Stimulated activated CD4-positive, alpha-beta T cell treated with anti-CD3 and anti-CD28 coated beads, Interleukin-1b, Interleukin-23, amount 100 ng/mL, for 1 hour (primary cell): ENCODE data around the gene ARG2.
"Not testable (repeated sequence)": the region's sequence is repeated elsewhere in the genome, so short reads cannot be mapped to it uniquely, and the experiment has no call there.

ENCODE experiments used
- DNase-seq, 2 donors: peaks; one replicate each; pipeline ENCODE4 v3.0.0-alpha.2; 2020; ENCODE audit warnings: low read depth in 2 of 2

The ARG2 gene

GRCh38 chr14:67586369-67586768 lies 33.4 kb upstream of the ARG2 start:
- DNase-seq: no peak

GRCh38 chr14:67589204-67589770 lies 30.4 kb upstream of the ARG2 start:
- DNase-seq: no peak

- not testable (repeated sequence) for DNase-seq
These were observed 26.1 kb upstream of the ARG2 start for GRCh38 chr14:67593650-67594049.

GRCh38 chr14:67595392-67595791 lies 24.3 kb upstream of the ARG2 start:
- no peak for DNase-seq

DNA sequence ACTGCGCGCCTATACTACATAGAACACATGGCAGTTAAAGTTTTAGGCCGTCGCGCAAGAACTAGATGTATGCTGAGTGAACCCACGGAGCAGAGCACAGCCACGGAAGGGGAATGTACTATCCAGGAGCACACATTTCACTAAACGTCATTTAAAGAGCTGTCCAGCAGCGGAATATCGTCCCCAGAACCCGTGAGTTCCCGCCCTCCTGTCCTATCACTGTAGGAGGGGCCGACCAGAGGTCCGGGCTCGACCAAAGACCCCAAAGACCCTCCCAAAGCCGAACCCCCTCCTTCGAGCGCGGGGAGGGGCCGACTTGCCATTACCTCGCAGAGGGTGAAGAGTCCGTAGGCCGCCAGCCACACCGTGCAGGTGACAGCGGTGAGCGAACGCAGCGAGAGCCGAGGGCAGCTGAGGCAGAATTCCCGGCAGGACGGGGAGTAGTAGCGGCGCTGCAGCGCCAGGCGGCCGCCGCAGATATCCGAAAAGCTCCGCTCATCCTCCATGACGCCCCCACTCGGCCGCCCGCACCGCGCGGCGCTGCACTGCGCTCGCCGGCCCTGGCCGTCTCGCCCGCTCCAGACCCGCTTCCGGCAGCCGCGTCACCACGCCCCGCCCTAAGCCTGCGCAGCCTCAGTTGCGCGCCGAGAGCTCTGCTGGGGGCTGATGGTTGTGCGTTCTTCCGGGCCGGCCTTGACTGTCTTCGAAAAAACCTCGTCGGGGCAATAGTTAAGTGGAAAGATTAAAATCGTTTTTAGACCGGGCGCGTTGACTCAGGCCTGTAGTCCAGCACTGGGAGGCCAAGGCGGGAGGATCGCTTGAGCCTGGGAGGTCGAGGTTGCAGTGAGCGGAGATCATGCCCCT lies 19.8 kb upstream of the ARG2 start, which contains the start of gene PIGH:
PIGH (minus strand) TSS at position 571 of the 864 bp plus-strand sequence; CDS start at position 506, 65 bp downstream.
- peak; percentile 84 to 92 for DNase-seq

DNA sequence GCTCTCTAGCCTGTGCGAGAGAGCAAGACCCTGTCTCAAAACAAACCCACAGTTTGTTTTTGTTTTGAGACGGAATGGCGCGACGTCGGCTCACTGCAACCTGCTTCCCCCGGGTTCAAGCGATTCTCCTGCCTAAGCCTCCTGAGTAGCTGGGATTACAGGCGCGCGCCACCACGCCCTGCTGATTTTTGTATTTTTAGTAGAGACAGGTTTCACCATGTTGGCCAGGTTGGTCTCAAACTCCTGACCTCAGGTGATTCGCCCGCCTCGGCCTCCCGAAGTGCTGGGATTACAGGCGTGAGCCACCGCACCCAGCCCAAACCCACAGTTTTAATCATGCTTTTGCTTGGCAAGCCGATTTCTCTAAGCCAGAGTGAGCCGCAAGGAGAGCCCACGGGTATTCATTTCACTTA lies 19.2 kb upstream of the ARG2 start:
- DNase-seq: not testable (repeated sequence)

DNA sequence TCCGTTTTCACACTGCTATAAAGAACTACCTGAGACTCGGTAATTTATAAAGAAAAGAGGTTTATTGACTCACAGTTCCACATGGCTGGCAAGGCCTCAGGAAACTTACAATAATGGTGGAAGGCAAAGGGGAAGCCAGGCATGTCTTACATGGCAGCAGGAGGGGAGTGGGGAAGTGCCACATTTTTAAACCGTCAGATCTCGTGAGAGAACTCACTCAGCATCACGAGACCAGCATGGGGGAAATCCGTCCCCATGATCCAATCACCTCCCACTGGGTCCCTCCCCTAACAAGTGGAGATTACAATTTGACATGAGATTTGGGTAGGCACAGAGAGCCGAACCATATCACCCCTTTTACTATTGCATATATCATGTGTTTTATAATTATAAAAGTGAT lies 17.6 kb upstream of the ARG2 start:
- no peak for DNase-seq

GRCh38 chr14:67602995-67603545 lies 16.6 kb upstream of the ARG2 start:
- DNase-seq: no peak

GRCh38 chr14:67607646-67608045 lies 12.1 kb upstream of the ARG2 start:
- no peak for DNase-seq

GRCh38 chr14:67609642-67610310 lies 9.9 kb upstream of the ARG2 start:
- DNase-seq: no peak

- no peak for DNase-seq
These were observed 9.2 kb upstream of the ARG2 start for GRCh38 chr14:67610491-67610890.

GRCh38 chr14:67618617-67619063 lies 1.1 kb upstream of the ARG2 start:
- no peak for DNase-seq

- no peak for DNase-seq
These were observed 581 bp downstream of the ARG2 start for GRCh38 chr14:67620217-67620785.

- DNase-seq: no peak
These were observed 3.0 kb downstream of the ARG2 start for GRCh38 chr14:67622675-67623074.

DNA sequence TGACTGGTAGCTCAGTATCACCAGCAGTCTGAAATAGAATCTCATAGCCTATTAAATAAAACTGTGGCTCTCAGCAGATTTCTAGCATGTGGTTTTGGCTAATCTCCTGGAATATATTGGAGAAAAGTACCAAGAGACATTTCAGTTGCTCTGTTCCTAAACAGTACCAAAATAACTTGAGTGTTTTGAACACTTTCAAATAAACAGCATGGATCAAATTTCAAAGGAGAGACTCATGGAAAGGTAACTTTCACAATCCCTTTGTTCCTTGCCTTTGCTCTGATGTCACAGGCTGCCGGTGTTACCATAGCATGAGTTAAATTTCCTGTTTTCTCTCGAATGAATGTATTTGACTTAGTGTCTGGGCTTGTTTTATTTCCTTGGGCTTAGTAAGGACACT lies 3.4 kb downstream of the ARG2 start:
- DNase-seq: no peak

DNA sequence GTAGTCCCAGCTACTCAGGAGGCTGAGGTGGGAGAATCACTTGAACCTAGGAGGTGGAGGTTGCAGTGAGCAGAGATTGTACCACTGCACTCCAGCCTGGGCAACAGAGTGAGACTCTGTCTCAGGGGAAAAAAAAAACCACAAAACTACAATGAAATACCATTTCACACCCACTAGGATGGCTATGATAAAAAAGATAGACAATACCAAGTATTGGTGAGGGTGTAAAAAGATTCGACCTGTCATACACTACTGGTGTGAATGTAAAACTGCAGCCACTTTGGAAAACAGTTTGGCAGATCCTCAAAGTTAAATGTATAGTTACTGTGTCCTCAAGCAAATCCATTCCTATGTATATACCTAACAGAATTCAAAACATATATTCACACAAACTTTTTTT lies 6.4 kb downstream of the ARG2 start:
- not testable (repeated sequence) for DNase-seq

GRCh38 chr14:67627519-67627918 lies 7.8 kb downstream of the ARG2 start:
- DNase-seq: no peak

GRCh38 chr14:67630186-67630585 lies 10.5 kb downstream of the ARG2 start:
- DNase-seq: no peak

GRCh38 chr14:67630938-67631337 lies 11.2 kb downstream of the ARG2 start:
- no peak for DNase-seq

GRCh38 chr14:67633451-67634147 lies 13.9 kb downstream of the ARG2 start:
- DNase-seq: no peak

DNA sequence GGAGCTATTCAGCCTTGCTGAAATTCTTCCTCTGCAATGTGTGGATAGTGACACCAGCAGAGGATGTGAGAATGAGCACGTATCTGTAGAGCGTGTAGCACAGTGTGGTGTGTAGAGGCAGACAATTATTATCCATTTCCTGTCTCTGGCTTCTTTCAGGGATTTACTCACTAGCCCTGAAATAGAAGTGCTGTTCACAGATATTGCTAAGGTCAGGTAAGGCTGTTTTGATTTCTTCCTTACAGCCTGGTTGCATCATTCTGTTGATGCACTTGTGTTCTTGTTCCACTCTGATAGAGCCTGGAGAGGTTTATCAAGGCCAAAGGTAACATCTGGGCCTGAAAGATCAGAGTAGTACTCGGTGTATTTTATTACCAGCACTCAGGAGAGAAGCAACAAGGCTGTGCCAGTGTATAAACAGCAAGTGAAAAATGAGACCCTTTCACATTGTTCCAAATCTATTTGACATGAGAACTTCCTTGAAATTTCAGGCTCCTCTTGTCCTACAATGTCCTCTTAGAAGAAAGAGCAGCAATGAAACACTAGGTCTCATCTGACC lies 16.7 kb downstream of the ARG2 start:
- no peak for DNase-seq
